ENCODE data around the gene HDAC7. TPM values are rescaled to one million over a fixed set of nuclear protein-coding genes. Genes with fewer than 3 reads are reported as not detected.

The HDAC7 gene
- total RNA-seq, 1 donor from 2014 or later, result 67.9 TPM

DNA sequence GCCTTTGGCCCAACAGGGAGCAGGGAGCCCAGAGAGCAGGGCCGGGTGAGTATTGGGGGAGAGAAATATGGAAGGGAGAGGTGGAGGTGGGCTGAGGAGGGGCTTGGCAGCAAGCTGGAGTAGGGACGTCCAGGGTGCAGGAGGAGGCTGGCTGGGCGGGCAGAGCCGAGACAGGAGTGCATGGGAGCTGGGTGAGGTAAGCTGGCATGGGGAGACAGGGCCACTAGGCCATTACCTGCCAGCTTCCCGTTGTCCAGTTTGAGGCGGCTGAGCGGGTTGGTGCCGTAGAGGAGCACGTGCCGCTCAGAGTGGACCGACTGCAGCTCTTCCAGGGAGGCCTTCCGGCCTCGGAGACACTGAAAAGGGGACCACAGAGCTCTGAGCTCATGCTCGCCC, 28.4 kb downstream of the HDAC7 start:
- H3K9me3 Mint-ChIP-seq (ENCODE audit: unreplicated experiment), result peaks cover 2% of the 10 kb centered on the region
- peaks cover 5% of the 10 kb centered on the region for H3K36me3 Mint-ChIP-seq (ENCODE audit: unreplicated experiment)
- DNase-seq, result no peak
- no peak overlapping the region for H3K4me3 Mint-ChIP-seq (ENCODE audit: unreplicated experiment)
- peaks cover 8% of the 10 kb centered on the region for H3K27me3 Mint-ChIP-seq (ENCODE audit: unreplicated experiment)
- TF ChIP-seq CTCF (IDR thresholded peaks at IDR 0.05; ENCODE audit: partially characterized antibody, unreplicated experiment), result no peak
- peak overlapping the region; percentile 38 for H3K27ac Mint-ChIP-seq (ENCODE audit: unreplicated experiment)
- peaks cover 4% of the 10 kb centered on the region for H3K4me1 Mint-ChIP-seq (ENCODE audit: low read depth, unreplicated experiment)

DNA sequence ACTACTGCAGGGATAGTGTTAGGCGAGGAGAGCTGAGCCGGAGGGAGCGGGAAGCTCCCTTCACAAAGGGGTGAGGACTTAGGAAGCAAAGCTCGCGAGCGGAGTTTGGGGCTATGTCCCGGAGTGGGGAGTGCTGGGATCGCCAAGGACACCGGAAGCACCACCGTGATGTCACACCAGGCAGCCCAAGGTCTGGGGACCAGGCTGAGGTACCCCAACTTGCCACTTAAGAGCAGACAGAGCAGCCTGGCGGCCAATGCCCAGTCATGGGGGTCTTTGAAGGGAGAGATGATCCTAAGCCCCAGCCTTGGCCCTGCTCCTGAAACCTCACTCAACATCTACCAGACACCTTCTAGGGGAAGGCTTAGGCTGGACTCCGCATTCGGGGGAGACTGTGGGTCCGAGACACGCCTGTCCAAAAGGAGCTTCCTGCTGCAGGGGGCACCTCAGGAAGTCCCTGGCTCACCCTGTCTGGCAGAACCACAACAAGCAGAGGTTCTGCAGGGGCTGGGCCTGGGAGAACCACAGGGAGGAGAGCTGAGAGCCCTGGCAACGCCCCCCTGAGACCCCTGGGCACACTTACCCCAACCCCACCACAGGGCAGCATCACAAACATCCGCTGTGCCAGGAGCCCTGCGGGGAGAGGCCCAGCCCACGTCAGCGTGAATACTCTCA, 28.9 kb downstream of the HDAC7 start:
- no peak for DNase-seq
- Mint-ChIP-seq H3K27me3 (ENCODE audit: unreplicated experiment) (peaks cover 8% of the 10 kb centered on the region), H3K36me3 (ENCODE audit: unreplicated experiment) (peaks cover 5% of the 10 kb centered on the region), H3K9me3 (ENCODE audit: unreplicated experiment) (peaks cover 2% of the 10 kb centered on the region), H3K27ac (ENCODE audit: unreplicated experiment) (peak overlapping the region; percentile 38), H3K4me1 (ENCODE audit: low read depth, unreplicated experiment) (peaks cover 4% of the 10 kb centered on the region), H3K4me3 (ENCODE audit: unreplicated experiment) (no peak overlapping the region)
- TF ChIP-seq CTCF (IDR thresholded peaks at IDR 0.05; ENCODE audit: partially characterized antibody, unreplicated experiment), result no peak

- peaks cover 8% of the 10 kb centered on the region for H3K27me3 Mint-ChIP-seq (ENCODE audit: unreplicated experiment)
- peaks cover 2% of the 10 kb centered on the region for H3K9me3 Mint-ChIP-seq (ENCODE audit: unreplicated experiment)
- peaks cover 4% of the 10 kb centered on the region for H3K4me1 Mint-ChIP-seq (ENCODE audit: low read depth, unreplicated experiment)
- no peak overlapping the region for H3K4me3 Mint-ChIP-seq (ENCODE audit: unreplicated experiment)
- H3K36me3 Mint-ChIP-seq (ENCODE audit: unreplicated experiment), result peaks cover 5% of the 10 kb centered on the region
- no peak for TF ChIP-seq CTCF (IDR thresholded peaks at IDR 0.05; ENCODE audit: partially characterized antibody, unreplicated experiment)
- no peak for DNase-seq
- no peak overlapping the region for H3K27ac Mint-ChIP-seq (ENCODE audit: unreplicated experiment)
Observed at GRCh38 chr12:47789712-47790489, 29.8 kb downstream of the HDAC7 start.

DNA sequence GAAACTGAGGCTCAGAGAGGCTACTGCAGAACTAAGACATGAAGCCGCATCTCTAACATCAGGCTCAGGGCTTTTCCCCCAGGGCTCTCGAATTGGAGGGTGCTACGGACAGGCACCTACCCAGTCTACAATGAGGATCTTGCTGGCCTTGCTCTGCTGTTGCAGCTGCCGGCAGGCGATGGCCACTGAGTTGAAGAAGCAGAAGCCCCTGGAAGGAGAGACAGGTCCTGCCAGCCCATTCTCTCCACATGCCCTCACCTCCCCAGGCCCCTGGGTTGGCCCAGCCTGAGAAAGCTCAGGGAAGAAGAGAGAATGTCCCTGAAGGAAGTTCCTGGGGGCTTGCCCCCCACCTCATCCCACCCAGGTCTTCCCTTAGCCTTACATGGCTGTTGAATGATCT, 30.6 kb downstream of the HDAC7 start:
- Mint-ChIP-seq H3K27me3 (ENCODE audit: unreplicated experiment) (peaks cover 7% of the 10 kb centered on the region), H3K9me3 (ENCODE audit: unreplicated experiment) (peaks cover 2% of the 10 kb centered on the region), H3K4me1 (ENCODE audit: low read depth, unreplicated experiment) (peaks cover 4% of the 10 kb centered on the region), H3K36me3 (ENCODE audit: unreplicated experiment) (peaks cover 4% of the 10 kb centered on the region), H3K4me3 (ENCODE audit: unreplicated experiment) (no peak overlapping the region), H3K27ac (ENCODE audit: unreplicated experiment) (no peak overlapping the region)
- DNase-seq, result no peak
- TF ChIP-seq CTCF (IDR thresholded peaks at IDR 0.05; ENCODE audit: partially characterized antibody, unreplicated experiment), result no peak

All from glutamatergic neuron (in vitro differentiated cells).